Raji (cell line): ENCODE measurements around the gene CASZ1.

ENCODE experiments used
- POLR2A ChIP-seq: IDR thresholded peaks from 2 replicates; pipeline ENCODE4 v1.6.1; 2011; ENCODE audit warnings: low read depth, low read length, control low read depth; ENCODE audit not compliant: insufficient read depth

CASZ1 gene

GRCh38 chr1:10814976-10815857 is 18.8 kb upstream of the CASZ1 start:
- no peak for TF ChIP-seq POLR2A

GRCh38 chr1:10814312-10814711 is 17.9 kb upstream of the CASZ1 start:
- TF ChIP-seq POLR2A = no peak

DNA sequence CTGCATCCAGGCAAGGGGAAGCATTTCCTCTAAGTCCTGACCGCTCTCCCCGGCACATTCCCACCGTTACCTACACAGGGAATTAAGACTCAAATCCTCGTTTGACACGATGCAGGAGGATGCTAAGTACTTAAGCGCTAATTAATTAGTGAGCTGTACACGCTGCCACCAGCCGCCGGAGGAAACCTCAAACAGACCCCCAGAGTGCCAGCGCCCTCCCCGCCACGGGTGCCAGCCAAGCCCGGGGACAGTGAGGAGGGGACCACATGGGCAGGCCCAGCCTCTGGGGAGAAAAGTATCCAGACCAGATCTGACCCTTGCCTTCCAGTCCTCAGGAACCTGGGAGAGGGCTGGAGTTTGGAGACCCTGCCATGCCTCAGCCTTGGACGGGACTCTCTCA is 17.4 kb upstream of the CASZ1 start:
- no peak for TF ChIP-seq POLR2A

GRCh38 chr1:10812387-10812915 is 16.0 kb upstream of the CASZ1 start:
- TF ChIP-seq POLR2A = no peak

- no peak for TF ChIP-seq POLR2A
Observed at GRCh38 chr1:10808441-10808840, 12.0 kb upstream of the CASZ1 start.

DNA sequence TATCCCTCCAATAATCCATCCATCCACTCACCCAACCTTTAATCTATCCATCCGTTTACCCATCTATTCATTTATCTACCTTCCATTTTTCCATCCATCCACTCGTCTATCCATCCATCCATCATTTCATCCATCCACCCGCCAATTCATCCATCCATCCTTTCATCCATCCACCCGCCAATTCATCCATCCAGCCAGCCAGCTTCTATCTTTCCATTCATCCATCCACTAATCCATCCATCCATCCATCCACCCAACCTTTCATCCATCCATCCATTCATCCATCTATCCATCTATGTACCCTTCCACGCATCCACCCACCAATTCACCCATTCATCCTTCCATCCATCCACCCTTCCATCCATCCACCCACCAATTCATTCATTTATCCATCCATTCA is 10.5 kb upstream of the CASZ1 start:
- no peak for TF ChIP-seq POLR2A

GRCh38 chr1:10803971-10804820 is 7.8 kb upstream of the CASZ1 start:
- TF ChIP-seq POLR2A = no peak

DNA sequence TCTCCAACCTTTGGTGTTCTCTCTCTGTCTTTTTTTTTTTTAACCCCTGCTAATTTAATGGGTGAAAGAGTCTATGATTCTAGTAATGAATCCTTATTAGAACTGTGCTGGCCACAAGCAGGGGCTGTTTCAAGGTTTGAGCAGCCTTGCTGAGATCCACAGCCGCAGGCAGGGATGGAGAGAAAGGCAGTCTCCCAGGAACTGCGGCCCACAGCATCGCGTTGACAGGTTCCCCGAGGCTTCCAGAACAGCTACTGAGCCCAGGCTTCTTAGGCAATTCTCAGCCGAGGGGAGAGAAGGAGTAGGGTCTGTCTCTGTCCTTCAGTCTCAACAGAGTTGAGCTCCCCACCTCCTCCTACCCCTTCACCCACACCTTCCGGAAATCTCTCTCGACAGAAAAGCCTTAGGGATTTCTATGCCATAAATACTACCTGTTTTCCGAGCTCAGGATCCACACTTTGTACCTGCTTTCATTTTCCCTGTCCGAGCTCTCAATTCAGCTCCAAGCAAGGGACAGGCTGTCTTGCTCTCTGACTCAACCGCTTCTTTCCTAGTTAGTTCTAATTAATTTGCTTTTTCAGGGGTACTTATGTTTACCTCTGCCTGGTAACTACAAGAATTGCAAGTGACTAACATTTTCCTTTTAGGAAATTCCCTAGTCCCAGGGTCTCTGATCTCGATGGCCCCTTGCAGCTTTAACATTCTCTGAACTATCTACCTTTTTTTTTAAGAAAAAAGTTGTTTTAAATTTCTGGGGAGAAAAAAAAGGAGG is 6.7 kb upstream of the CASZ1 start:
- no peak for TF ChIP-seq POLR2A

DNA sequence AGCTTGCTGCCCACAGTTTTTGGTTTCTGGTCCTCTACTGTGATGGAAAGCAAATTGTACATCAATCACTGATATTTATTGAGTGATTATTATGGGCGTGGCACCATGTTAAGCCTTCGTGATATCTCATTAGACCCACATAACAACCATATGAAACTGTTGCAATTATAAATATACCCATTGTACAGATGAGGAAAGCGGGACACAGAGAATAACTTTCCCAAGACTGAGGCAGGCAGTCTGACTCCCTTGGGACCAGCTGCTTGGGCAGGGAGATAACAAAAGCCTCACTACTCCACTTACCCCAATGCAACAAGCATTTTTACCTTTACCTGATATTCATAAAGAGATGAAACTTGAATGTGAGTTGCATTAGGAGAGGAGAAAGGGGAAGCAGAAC is 4.3 kb upstream of the CASZ1 start:
- no peak for TF ChIP-seq POLR2A

DNA sequence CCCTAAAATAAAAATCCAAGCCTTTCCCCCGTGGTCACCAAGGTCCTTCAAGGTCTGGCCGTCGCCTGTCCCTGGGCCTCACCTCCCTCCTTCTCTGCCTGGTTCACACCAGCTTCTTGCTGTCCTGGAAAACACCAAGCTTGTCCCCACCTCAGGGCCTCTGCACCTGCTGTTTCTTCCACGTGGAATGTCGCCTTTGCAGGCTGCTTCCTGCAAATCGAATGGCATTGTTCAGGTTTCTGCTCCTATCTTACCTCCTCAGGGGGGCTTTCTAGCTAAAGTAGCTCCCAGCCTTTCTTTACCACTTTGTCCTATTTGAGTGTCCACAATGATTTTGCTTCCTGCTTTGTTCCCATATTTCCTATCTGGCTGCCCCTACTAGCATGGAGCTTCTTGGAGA is 3.3 kb upstream of the CASZ1 start:
- no peak for TF ChIP-seq POLR2A

DNA sequence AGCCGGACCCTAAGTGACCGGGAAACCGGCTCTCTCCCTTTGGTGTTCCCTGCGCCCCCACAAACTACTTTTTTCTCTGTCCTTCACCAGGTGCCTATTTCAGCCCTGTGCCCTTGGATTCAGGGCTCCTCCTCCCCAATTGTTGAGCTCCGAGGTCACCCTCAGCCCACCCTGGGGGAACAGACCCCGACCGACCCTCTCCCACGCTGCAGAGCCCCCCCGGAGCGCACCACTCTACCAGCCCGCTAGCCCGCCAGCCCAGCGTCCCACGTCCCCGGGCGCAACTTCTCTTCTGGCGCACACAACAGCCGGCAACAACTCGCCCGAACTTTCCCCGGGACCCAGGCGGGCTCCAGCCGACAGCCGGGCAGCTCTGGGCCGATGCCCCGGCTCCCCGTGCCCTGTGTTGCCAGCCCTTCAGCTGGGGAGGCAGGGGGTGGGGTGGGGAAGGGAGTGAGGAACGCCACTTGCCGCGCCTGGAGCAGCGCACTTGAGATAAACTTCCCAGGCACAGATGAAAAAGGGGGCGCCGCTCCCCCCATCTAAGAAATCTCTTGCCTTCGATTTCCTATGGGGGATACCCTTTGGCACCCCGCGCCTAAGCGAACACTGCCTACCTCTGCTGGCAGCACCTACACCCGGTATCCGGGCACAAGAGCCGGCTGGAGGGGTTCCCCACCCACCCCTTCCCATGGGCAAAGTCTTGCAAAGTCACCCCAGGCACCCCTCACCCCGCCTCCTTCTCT is 997 bp downstream of the CASZ1 start:
- TF ChIP-seq POLR2A = no peak

- TF ChIP-seq POLR2A = no peak
Observed at GRCh38 chr1:10794724-10795275, 1.6 kb downstream of the CASZ1 start.

DNA sequence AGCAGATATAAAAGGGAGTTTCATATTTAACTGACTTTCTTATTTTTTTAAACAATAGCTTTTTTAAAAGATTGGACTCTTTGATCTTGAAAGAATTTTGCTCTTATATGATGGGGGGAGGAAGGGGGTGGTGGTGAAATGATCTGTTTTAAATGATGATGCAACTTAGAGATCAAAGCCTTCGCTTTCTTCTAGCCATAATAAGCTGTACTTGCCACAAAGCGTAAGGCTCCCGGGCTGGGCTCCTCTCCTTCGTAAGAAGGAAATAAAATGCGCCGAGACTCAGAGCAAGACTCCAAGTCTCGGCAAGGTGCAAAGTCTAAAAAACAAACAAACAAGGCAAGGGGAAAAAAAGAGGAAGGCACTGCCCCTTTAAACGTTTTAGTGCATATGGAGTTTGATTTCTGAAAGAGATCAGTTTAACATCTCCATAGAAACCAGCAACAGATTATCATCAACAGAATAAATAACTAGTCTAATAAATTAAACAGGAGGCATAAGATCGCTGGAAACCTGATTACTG is 3.3 kb downstream of the CASZ1 start:
- no peak for TF ChIP-seq POLR2A
